Stimulated activated CD4-positive, alpha-beta T cell treated with anti-CD3 and anti-CD28 coated beads, Interleukin-1b, Interleukin-23, amount 100 ng/mL, for 48 hours (primary cell): ENCODE results near the gene BHLHE23.

Experiments
- DNase-seq: peaks from one replicate; pipeline ENCODE4 v3.0.0-alpha.2; 2020

The BHLHE23 gene

DNA sequence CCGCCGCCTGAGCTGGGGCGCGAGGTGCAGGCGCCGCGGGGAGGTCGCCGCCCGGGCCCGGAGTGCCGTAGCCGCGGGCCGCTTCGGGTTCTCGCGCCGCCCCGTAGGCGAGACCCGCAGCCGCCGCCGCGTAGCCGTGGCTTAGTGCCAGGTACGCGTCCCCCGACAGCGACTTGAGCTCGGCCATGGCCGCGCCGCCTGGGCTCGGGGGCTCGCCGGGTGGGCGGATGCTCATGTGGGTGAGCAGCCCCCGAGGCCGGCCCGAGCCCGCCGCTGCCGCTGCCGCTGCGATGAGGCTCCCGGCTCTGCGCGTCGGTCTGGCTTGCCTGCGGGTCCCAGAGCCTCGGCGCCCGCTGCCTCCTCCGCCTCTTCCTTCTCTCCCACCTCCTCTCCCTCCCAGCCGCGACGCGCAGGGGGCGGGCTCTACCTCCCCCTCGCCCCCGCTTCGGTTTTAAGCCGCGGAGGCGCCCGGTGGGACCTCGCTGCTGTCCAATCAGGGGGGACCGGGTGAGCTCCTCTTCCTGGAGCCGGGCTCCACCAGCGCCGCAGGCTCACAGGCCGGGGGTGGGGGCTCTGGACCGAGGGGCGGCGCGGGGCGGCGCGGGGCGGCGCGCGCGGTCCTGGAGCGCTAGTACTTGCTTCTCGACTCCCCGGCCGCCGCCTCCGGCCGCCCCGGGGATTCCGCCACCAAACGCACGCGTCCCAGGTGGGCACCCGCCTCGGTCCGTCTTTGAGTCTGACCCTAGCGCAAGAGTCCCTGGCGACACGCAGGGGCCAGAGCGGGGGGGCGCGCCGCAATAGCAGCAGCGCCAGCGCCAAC is at the start of gene BHLHE23:
TSS of gene BHLHE23 (minus strand) at position 425 of the 820 bp plus-strand sequence. CDS start at position 235, 190 bp downstream.
- DNase-seq: no peak

DNA sequence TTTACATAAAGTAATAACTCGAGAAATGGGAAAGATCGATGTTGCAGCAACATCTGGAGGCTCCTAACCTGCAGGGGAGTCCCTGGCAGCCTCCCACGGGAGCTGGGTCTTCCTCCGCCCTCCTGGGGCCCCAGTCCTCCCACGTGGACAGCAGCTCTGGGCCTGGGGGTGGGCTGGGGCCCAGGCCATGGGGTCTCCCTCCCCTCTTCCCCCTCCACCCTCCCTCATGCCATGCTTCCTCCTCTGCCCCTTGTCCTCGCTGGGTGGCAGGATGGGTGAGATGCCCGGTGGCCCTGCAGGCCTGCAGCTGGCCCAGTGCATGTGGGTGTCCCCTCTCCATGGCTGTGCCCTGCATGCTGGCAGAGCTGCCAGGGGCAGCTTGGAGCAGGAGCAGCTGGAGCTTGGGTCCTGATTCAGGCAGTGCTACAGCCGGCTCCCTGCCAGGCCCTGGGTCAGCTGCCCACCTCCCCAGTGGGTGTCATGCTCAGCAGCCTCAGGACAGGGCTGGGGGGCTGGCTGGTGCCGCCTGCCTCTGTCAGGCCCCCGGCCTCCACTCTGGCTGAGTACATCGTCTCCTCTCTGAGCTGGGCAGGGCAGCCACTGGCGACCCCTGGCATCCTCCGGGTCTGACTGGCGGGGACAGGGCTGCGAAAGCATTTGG is 48.9 kb upstream of the BHLHE23 start:
- DNase-seq: no peak

DNA sequence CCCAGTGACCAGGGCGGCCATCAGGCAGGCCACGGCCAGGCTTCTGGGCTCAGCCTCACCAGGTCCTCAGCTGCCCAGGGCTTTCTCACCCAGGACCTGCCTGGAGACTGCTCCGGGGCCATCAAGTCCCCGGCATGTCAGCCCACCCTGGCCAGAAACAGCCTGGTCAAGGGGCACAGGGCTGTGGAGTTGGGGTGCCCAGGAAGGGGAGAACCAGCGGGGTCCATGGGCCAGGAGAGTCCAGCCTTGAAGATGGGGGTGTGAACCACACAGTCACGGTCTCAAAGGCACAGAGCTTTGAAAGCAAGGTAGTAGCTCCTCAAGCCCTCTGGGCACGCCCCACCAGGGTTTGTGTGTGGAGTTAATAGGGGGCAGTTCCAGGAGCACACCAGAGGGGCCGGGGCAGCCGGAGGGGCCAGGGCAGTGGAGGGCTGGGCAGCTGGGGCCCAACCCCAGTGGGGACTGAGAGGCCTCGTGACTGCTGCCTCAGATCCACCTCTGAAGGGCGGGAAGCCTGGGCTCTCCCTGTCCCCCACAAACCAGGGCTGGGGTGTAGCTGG is 48.0 kb upstream of the BHLHE23 start:
- DNase-seq: no peak

DNA sequence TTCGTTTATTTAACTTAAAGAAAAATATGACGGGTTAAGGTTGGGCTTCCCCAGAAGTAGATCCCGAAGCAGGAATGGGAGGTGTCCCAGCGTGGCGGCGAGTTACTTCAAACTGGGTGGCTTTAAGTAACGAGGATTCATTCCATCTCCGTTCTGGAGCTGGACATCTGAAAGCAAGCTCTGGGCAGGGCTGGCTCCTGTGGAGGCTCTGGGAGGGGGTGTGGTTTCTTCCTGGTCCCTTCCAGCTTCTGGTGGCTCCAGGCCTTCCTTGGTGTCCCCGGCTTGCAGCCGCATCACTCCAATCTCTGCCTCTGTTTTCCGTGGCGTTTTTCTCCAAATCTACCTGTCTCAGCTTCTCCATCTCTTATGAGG is 47.3 kb upstream of the BHLHE23 start:
- DNase-seq: no peak

DNA sequence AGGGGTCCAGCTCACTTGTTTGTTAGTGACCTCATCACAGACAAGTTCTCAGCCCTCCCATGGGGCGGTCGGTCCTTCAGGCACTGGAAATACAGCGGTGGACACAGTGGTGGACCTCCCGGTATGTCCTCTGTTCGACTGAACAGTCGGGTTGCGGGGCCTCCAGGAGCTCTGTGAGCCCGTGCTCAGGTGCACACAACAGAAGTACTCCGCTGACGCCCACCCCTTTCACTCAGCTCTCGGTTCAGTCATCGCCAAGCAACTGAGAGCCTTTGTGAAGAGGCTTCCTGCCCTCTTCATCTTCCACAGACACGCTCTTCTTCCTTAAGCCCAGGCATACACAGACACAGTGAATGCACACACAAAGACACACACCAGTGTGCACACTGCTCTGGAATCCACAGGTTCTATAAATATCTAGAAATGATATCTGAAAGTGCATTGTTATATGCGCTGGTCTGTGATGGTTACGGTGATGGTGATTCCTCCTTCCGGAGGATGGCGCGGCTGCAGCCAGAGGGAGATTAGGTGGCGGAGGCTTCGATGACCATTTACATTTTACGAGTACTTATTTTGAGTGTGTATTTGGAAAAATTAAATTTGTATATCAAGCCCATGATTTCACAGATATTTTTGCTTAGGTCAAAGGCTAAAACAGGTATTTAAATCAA is 46.8 kb upstream of the BHLHE23 start:
- no peak for DNase-seq

DNA sequence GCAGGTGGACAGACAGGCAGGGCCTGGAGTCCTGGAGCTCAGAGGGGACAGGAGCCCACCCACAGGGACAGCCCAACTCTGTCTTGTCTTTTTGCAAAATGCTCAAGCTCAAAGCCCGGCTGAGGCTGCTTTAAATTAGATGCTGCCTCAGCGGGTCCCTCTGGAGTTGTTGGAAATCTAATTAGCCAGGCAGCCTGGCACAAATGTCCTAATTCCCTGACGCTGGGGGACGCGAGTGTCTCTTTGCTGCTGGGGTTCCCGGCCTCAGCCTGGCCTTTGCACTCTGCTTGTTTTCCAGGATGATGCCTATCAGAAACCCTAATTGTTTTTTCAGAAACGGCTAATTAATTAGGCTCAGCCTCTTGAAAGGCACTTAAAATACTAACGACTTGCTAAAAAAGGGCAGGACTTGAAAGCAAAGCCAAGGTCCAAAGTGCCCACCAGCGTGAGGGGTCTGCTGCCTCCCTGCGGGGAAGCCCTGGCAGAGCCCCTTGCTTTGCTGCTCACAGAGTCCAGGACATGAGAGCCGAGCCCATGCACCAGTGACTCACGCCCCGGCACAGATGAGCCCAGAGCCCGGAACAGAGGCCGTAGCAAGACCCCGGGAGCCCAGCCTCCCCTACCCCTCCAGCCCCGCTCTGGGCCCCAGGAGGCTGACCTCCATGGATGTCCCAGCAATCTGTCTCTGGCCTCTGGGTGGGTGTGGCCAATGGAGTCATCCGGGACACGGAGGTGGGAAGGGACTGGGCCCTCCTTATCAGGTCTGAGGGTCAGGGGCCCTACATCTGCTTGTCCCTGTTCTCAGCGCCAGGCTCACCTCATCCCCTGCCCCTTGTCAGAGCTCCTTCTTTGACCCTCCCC is 46.0 kb upstream of the BHLHE23 start:
- DNase-seq: no peak

DNA sequence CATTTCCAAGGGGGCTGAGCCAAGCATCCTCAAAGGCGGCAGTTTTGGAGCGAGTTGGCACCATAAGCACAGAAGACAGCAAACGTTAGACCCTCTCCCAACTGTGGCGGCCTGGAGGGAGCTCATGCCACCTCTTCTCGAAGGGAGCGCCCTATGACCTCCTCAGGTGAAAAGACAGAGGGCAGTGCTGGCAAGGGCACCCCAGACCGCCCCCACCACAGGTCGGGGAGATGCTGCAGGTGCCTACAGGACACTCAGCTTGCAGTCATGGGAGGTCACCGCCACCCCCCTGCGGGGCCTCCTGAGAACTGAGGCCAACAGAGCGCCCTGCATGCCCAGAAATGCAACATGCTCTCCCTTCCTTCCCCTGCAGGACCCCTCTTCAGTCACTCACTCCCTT is 45.1 kb upstream of the BHLHE23 start:
- no peak for DNase-seq

DNA sequence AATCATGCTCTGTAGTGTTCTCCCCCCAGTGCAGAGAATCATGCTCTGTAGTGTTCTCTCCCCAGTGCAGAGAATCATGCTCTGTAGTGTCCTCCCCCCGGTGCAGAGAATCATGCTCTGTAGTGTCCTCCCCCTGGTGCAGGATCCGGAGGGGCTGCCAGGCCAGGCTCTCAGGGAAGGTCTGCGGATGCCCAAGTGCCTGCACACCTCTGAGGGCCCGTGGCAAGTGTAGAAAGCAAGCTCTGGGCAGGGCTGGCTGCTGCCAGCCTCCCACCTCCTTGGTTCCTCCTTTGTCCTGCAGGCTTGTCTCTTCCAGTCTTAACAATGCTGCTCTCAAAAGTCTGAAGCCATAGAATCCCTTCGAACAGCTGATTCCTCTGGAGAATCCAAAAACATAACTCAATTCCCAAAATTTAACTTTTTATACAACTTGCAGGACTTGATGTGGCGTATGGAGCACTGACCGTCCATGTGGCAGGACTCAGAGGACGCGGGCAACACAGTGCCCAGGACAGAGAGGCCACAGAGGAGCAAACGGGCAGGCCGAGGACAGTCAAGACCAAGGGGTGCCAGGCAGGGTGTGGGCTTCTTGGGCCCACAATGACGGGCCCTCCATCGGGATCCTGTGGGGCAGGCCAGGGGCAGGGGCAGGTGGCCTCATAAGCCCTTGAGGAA is 44.6 kb upstream of the BHLHE23 start:
- no peak for DNase-seq

DNA sequence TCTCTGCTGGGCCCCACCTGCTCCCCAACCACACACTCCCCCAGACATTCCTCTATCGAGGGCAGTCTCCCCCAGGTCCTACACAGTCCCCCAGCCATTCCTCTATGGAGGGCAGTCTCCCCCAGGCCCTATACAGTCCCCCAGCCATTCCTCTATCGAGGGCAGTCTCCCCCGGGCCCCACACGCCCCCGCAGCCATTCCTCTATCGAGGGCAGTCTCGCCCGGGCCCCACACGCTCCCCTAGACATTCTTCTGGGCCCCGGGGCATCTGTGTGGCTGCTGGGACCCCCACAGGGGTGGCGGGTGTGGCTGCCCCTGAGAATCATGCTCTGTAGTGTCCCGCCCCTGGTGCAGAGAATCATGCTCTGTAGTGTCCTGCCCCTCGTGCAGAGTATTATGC is 43.6 kb upstream of the BHLHE23 start:
- no peak for DNase-seq

DNA sequence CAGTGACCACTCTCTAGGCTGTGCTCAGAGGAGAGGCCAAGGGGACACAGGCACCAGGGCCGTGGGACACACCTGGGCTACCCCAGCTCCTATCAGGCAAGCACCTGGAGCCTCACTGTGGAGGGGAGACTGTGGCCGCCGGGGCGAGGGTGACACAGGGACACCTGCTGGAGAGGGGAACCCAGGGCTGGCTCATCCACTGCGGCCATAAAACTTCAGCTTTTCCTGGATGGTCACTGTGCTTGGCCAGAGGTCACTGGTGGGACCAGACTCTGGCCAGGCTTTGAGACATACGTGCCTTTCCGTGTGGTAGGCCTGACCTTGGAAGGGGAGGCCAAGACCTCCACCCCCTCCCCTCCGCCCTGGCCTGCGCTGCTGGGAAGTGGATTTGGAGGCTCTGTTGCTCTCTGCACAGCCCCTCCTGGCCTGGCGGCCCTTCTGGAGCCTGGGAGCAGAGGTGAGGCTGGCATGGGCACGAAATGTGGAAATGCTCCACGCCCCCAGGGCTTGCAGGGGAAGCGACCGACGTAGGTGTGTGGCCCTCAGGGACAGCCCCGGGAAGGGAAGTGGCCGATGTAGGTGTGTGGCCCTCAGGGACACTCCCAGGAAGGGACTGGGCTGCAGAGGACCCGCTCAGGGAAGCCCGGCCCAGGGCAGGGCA is 42.9 kb upstream of the BHLHE23 start:
- DNase-seq: no peak

DNA sequence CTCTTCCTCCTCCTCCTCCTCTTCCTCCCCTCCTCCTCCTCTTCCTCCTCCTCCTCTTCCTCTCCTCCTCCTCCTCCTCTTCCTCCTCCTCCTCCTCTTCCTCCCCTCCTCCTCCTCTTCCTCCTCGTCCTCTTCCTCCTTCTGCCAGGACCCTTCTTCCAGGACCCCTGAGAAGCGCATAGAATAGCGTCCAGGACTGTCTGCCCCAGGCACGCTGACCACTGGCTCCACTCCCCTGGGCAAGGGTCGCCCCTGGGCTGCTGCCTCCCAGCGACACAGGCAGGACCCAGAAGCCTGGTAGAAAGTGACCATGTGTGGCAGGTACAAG is 42.4 kb upstream of the BHLHE23 start:
- DNase-seq: no peak

DNA sequence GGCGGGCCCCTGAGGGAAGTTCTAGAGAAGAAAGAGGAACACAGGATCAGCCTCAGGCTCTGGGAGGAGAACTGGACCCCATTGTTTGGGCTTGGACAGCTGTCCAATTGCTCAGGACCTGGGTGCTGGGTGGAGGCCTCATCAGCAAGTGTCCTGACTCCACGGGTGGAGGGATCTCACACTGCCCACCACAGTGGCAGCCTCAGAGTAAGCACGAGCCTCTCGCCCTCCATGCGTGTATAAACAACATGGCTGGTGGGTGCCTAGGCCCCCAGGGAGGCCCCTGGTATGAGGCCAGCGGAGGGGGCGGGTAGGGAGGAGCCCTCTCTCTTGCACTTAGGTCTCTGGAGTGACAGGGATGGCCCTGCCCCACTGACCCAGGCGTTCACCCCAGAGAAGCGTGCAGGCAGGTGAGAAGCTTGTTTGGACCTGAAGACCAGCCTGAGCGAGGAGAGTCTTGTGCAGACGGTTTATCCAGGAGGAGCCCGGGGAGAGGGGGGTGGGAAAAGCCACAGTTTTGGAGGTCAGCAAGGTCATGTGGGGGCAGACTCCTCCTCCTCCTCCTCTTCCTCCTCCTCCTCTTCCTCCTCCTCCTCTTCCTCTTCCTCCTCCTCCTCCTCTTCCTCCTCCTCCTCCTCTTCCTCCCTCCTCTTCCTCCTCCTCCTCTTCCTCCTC is 41.9 kb upstream of the BHLHE23 start:
- DNase-seq: no peak

DNA sequence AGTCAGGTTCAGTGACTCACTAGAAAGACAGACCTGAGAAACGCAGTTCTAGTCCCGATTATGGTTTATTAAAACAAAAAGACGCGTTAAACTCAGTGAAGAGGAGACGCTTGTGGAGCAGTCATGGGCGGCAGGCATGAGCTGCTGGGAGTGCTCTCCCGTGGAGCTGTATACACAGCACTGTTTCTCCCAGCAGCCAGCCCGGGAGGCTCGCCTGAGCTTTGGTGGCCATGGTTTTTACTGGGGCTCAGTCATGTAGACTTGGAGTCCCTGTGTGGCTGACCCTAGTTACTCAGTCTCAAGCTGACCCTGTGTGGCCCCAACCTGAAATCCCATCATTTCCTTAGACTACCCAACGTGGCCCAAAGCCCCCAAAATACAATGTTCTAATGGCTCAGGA is 41.2 kb upstream of the BHLHE23 start:
- DNase-seq: no peak

DNA sequence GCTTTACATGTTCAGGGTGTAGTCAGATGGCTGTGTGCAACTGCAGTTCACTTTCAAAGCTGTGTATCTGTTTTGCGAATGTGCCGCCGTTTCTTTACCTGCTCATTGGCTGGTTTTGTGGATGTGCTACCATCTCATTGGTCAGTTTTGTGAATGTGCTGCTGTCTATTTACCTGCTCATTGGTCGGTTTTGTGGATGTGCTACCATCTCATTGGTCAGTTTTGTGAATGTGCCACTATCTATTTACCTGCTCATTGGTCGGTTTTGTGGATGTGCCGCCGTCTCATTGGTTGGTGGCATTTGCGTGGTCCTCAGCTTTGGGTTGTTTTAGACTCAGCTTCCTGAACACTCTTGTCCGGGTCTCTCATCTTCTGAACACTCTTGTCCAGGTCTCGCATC is 40.5 kb upstream of the BHLHE23 start:
- DNase-seq: no peak

DNA sequence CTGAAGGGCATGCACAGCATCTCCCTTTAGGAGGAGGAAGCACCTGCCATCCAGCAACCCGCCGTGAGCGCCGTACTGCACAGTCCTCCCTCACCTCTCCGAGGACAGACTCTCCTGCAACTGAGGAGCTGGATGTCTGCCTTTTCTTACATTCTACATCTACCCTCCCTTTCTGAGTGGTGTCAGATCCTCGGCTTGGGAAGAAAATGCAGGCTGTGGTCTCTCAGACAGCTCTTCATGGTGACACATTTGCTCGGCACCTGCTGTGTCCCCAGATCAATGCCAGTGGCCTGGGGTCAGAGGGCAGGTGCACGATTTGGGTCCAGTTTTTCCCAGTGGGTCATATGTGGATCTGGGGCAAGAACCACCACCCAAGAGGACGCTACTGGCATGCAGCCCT is 40.1 kb upstream of the BHLHE23 start:
- no peak for DNase-seq

DNA sequence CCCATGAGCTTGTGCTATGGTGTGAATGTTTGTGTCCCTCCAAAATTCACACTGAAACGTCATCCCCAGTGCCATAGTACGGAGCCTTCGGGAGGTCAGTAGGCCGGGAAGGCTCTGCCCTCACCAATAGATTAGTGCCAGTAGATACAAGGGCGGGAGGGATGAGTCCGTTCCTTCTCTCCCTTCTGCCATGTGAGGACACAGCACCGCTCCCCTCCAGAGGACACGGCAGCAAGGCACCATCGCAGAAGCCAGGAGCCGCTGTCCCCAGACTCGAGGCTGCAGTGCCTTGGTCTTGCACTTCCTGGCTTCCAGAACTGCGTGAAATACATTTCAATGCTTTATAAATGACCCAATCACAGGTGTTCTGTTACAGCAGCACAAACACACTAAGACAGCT is 39.2 kb upstream of the BHLHE23 start:
- DNase-seq: no peak

DNA sequence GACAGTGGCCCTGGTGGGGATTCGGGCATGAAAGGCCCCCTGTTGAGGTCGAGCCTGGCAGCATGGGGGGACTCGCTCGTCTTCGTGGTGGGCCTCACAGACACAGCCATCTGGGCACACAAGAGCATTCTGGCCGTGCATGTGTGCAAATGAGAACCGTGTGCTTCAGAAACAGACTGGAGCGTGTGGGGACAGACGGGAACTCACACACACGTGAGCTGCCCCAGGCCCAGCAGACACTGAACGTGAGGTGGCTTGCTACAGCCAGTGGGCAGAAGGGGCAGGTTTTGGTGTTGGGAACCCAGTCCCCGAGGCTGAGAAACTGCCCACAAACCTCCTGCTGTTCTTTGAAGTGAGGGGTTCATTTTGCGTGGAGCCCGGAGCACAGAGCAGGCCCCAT is 38.6 kb upstream of the BHLHE23 start:
- DNase-seq: no peak

DNA sequence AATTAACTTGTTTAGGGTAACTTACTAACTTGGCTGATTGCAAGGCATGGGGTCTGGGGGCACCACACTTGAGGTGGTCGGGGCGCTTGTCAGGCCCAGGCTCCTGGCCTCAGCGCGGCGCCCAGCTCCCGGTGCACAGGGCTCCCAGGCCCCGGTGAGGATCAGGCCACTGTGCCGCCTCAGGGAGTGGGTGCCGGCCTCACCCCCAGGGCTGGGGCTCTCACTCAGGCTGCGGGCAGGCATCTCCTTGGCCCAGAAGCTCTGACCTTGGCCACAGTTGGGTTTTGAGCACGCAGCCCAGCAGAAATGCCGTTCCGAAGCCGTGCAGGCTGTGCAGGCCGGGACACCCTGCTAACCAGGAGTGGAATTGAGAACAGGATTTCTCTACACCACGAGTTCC is 37.8 kb upstream of the BHLHE23 start:
- no peak for DNase-seq

DNA sequence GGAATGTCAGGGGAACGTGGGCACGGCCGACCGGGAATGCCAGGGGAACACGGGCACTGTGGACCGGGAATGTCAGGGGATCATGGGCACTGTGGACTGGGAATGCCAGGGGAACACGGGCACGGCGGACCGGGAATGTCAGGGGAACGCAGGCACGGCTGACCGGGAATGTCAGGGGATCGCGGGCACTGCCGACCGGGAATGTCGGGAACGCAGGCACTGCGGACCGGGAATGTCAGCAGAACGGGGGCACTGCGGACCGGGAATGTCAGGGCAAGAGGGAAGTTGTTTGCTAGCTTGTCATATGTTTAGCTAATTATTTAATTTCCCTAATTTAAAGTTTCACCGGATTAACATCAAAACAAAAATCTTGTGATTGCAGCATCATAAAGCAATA is 37.4 kb upstream of the BHLHE23 start:
- no peak for DNase-seq

DNA sequence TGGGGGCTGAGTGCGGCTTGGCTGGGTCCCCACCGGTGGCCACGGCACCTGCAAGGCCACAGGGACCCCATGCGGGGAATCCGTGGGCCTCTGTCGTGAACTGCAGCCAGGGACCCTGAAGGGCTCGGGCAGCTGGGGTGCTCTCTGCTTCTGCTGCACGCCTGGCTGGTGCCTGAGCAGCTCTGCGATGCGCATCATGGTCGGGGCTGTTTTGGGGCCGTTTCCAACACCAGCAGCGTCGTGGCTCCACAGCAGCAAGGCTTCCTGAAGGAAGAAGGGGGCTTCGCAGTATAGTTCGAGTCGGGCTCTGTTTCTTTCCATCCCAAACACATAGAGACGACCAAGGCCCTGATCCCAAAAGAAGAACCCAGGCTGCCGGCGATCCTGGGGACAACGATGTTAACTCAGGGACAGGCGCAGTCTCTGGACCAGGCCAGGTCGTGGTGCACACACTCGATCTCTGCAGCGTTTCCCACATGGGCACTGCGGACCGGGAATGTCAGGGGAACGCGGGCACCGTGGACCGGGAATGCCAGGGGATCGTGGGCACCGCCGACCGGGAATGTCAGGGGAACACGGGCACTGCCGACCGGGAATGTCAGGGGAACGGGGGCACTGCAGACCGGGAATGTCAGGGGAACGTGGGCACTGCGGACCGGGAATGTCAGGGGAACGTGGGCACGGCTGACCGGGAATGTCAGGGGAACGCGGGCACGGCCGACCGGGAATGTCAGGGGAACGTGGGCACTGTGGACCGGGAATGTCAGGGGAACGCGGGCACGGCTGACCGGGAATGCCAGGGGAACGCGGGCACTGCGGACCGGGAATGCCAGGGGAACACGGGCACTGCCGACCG is 36.8 kb upstream of the BHLHE23 start:
- no peak for DNase-seq
